Activated T-helper 1 cell treated with anti-CD3 and anti-CD28 coated beads, Interleukin-2, amount 50 U/mL, for 16 hours (primary cell): Measurements from ENCODE around the gene TRIM3.
A peak's percentile ranks its signal among the peaks of the same experiment; 100 is the strongest.
"Not testable (repeated sequence)": the region's sequence is repeated elsewhere in the genome, so short reads cannot be mapped to it uniquely, and the experiment has no call there.

Experiments
- DNase-seq, 2 donors: peaks; one replicate each; pipeline ENCODE4 v3.0.0-alpha.2; 2020; ENCODE audit warnings: low read depth in 1 of 2, low spot score in 1 of 2

Gene TRIM3

DNA sequence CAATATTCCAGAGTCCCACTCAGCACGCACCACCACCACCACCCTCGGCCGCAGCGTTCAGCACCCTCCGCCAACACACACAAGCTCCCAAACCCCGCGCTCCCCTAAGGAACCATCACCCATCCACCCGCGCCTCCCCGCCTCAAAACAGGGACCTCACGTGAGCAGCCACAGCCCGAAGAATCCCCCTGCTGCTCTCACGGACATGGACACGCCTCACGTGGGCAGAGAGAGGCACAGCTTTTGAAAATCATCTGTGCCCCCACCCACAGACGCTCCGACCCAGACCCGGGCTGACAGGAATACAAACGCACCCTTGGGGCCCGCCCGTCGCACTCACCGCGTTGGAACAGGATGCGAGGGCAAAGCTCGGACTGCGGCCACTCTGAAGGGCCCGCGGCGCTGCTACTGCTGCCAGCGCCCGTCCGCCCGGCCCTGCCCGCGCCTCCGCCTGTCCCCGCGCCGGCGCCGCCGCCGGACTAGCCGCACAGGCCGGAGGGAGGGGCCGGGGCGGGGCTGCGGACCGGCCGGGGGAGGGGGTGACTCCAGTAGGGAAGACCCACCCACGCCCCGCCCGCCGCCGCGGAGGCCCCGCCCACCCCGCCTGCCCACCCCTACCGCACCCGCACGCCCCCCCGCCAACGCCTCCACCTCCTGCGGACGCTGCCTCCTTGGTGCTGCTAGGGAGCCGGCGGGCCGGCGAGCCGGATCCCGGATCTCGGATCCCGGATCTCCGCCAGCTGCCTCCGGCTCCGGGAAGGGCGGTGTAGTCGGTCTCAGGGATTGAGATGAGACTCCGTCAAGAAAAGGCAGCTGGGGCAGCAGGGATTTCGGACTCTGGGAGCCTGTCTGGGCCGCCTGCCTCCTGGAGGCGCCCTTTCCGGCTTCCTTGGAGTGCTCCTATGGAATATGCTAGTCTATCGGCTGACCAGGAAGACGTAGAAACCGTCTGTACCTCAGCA, at the start of gene TRIM3:
Gene TRIM3, minus strand, starts transcription at position 491 of the 962 bp plus-strand sequence. CDS start 8,246 bp downstream, outside the sequence.
- peak; percentile 43 to 64 for DNase-seq

DNA sequence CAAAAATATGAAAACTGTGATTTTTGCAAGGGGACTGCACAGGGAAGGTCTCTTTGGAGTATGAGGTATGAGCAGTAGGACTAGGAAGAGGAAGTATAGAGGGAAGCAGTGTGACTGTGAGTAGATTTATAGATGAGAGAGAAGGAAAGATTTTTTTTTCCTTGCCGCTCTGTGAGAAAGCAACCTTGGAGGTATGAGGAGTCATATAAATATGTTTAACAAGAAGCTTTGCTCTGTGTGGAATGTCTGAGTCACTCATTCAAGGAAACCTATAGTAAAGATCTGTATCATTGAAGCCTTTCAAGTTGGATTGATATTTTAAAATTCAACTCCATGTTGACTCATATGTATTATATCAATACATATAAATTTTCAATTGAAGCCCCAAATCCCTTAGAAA, 49.5 kb upstream of the TRIM3 start:
- no peak for DNase-seq

DNA sequence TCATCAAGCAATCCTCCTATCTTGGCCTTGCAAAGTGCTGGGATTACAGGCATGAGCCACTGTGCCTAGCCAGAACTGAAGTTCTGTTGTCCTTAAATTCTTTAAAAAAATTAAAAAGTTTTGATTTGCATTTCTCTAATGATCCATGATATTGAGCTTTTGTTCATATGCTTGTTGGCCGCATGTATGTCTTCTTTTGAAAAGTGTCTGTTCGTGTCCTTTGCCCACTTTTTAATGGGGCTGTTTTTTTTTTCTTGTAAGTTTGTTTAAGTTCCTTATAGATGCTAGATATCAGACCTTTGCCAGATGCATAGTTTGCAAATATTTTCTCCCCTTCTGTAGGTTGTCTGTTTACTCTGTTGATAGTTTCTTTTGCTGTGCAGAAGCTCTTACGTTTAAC, 48.2 kb upstream of the TRIM3 start:
- DNase-seq: not testable (repeated sequence)

DNA sequence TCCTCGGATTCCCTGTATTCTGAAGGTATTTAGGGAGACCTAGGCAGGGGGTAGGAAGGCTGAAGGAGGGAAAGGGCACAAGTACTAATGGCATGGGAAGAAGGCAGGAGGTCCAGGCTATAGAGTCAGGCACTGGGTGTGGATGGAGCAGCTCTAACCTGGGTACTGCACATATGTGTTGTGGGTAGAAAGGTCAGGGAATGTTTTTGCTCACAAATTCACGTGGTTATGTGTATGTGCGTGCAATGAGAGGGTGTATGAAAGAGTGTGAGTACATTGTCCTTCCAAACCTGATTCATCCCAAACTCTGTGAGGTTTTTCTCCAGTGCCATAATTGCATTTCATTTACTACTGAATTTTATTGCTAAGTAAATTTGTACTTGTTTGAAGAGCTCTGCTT, 46.5 kb upstream of the TRIM3 start:
- DNase-seq: no peak

DNA sequence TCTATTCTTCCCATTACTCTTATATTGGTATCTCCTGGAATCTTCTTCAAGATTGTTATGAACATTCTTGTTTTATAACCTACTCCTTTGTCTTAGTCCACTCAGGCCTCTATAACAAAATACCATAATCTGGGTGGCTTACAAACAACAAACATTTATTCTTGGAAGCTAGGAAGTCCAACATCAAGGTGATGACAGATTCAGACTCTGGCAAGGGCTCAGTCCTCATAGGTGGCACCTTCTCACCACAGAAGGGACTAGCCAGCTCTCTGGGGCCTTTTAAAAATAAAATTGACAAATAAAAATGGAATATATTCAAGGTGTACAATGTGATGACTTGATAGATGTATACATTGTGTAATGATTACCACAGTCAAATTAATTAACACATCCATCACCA, 43.1 kb upstream of the TRIM3 start:
- DNase-seq: no peak

DNA sequence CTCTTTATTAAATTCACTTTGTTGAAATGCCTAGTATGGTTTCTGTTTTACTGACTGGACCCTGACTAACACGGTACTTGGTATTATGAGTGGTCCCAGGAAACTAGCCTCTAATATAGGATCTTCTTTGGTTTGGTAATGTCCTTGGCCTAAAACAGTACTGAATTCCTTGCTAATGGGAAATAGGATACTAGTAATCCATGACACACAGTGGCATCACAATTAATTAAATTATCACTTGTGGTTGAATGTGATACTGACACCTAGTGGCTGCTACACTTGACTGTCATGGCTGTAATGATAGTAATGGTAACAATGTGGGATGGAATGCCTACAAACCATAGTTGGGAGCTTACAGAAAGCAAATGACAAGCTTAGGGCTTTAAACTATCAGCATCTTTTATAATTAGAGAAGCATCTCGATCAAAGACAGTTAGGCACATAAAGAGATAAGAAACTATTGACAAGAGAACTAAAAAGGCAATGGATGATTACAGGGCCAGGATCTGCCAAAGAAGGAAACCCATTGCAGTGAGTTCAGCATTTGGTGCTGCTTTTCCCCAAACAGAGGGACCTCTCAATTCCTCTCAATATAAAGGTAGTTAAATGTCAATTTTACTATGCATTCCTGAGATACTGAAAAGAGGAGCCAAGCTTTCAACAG, 32.0 kb upstream of the TRIM3 start:
- no peak for DNase-seq

DNA sequence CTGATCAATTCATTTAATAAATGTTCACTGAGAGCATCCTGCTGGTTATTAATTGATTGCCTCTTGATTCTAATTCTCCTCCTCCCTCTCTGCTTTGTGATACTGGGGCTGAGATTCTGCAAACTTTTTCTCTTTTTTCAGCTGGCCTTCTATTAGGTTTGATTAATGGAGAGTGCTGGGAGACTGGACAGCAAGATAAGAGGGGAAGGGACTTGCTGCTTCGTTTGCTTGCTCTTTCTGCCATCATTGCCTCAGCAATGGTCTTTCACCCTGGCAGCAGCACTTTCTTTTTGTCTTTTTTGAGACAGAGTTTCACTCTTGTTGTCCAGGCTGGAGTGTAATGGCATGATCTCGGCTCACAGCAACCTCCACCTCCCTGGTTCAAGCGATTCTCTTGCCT, 30.4 kb upstream of the TRIM3 start:
- no peak for DNase-seq

DNA sequence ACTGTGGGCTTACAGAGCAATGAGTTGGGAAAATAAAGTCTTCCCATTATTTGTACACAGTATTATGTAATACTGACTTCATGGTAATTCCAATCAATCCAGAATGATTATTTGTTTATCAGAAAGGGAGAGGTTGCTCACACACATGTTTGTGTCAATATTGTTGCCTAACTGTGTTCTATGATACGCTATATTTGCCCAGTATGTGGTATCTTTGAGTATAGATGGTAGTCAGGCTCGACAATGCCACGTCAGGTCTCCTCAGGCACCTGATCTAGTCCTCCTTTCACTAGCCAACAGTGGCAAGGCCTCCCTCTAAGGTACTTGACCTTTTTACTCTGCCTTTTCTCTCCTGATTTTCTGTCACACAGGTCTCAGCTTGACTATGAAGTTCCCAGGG, 28.6 kb upstream of the TRIM3 start:
- no peak for DNase-seq

DNA sequence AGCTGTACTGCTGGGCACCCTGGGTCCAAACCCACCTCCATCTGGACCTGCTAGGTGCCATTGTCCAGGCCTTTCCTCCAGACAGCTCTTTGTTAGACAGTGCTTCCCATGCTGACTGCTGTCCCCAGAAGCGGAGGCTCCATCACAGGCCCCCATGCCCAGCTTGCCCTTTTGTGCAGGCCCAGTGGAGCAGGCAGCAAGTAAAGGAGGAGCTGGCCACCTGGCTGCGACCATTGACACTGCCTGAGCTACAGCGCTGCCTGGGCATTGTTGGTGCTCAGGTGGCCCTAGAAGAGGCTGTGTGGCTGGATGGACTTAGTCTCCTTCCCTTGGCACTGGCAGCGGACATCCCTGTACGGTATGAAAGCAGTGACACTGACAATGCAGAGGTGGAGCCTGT, 24.8 kb upstream of the TRIM3 start:
- DNase-seq: no peak

DNA sequence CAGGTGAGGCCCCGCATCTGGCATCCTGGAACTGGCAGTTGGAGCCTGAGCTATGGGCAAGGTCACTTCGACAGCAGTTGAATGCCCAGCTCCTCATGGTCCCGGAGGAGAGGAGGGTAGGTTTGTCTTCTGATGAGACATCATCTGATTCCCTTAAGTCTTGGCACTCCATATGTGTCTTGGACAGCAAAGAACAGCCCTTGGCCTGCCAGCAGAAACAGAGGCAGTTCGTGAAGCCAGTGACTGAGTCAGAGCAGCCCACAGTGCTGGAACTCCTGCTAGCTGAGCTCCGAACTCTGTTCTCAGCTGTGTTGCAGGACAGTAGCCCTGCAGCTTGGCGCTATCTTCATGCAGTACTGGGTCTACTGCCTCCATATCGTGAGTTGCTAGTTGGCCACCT, 24.4 kb upstream of the TRIM3 start:
- no peak for DNase-seq

DNA sequence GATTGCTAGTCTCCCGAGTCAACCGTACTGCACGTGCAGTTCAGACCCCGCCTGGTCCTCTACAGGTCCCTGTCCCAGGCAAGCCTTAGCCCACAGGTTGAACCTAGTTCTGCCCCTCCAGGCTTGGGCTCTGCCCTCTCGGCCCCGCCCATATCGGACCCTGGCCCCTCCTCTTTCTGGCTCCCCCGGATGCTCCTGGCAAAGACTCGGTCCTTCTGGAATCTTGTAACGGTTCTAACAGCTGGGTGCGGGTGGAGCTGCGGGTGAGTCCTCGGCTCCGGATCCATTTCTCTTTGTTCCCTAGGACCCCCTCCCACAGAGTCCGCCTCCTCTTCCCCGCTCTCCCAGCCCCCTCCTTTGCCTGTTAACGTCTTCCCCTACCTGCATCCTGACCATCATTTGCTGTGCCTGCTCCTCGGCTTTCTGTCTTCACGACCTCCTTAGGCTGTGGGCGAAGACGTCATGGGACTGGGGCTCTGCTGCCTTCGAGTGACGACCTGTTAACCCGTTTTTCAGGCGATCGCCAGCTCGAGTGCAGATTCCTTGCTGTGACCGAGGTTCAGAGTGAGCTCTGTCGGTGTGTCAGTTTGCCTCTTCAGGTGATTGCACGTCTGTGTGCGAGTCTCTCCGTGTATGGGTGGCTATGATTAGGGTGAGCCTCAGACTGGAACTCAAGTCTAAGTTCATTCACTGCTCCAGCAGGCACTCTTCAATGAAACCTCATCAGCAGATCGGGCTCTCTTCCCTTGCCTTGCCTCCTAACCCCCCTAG, 23.5 kb upstream of the TRIM3 start, which contains the start of gene DNHD1:
Gene DNHD1, plus strand, starts transcription at position 212 of the 771 bp plus-strand sequence. CDS start 936 bp downstream, outside the sequence.
- DNase-seq: no peak

DNA sequence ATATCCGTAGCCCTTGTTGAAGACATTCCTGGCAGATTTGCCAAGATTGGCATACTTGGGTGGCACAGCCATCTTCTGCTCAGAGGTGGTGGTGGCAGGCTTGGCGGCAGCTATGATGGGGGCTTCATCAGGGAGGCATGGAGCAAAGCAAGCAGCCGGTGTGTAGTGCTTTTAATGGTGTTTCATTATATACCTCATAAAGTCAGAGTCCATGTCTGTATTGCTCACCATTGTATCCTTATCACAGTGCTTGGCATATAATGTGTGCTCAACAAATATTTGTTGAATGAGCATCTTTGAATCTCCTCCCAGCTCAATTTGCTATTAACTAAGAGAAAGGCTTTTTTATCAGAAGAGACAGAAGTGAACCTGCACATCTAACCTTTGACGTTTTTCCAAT, 15.6 kb upstream of the TRIM3 start:
- no peak for DNase-seq

DNA sequence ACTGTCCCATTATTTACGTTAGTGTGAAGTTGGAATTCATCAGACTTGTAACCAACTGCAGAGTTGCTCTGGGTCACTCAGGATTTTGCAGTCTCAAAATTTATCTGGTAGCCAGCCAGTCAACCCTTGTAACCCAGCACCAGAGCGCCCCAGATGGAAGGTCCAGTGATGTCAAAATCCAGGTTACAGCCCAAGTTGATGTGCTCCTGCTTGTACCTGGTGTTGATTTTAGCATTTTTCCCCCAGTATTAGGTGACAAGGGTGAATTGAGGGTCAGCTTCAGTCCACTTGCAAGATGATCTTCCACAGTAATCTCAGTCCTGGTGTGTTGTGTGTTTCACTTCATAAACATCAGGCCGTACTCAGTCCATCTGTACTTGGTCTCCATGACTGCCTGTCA, 15.1 kb upstream of the TRIM3 start:
- DNase-seq: no peak

DNA sequence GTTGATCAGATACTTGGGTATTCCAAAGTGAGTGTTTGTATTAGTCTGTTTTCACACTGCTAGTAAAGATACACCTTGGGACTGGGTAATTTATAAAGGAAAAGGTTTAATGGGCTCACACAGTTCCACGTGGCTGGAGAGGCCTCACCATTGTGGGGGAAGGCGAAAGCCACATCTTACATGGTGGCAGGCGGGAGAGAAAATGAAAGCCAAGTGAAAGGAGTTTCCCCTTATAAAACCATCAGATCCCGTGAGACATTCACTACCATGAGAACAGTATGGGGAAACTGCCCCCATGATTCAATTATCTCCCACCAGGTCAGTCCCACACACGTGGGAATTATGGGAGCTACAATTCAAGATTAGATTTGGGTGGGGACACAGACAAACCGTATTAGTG, 14.6 kb upstream of the TRIM3 start:
- no peak for DNase-seq

DNA sequence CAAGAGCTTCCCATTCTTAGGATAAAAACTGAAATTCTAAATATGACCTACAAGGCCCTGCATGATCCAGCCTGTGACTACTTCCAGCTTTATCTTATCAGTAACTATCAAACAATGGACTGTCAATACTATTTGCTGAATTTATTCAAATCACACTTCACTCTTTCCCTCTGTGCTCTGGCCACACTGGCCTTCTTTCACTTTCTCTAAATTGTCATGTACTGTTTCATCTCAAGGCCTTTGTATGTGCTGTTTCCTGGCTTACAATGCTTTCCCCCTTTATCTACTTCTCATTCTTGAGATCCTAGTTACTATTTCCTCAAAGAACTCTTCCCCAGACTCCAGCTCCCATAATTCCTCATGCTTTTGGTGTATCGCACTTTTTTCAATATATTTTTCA, 13.2 kb upstream of the TRIM3 start:
- DNase-seq: no peak

DNA sequence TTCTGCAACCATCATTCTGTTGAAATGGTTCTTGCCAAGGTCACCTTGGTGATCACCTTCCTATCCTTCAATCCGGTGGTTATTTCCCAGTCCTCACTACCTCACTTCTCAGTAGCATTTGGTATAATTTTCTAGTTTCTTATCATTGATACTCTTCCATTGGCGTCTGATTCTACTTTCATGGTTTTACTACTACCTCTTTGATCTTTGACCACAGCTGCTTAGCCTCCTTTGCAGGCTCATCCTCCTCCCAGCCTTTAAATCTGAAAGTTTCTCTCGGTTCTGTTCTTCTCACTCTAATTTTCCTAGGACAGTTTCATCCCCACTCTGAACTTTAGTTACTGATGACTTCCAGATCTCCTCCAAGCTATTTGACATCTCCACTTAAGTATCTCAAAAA, 12.5 kb upstream of the TRIM3 start:
- DNase-seq: no peak

DNA sequence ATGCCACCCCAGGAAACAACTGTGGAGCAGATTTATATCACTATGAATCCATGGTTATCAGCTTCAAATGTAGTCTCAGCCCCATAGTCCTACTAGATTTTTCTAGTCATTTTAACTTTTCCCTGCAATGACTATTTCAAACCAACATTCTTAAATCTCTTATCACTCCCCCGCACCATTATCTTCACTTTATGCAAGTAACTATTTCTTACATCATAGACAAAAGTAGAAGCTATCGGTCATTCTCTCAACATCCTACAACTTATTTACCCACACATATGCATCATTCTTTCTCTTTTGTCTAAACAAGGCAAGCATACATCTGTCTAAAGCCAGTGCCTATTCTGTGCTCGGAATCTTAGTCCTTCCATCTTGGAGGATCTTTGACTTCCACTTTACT, 11.9 kb upstream of the TRIM3 start:
- no peak for DNase-seq

DNA sequence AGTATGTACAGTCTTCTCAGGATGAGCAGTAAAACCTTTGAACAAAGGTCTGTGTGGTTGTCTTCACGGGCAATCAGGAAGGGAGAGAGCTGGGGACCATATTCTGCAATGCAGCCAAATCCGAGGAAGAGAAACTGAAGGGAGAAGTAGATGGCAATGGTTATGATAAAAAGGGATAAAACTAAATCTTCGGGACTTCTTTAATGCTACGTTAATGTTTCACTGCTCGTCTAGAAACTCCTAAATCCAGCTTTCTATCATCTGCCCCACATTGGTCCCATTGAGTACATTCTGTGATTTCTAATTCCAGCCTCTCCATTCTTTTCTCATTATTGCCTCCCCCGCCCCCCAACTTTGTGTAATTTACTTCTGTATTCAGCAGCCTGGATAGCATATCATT, 9.3 kb upstream of the TRIM3 start:
- no peak for DNase-seq

DNA sequence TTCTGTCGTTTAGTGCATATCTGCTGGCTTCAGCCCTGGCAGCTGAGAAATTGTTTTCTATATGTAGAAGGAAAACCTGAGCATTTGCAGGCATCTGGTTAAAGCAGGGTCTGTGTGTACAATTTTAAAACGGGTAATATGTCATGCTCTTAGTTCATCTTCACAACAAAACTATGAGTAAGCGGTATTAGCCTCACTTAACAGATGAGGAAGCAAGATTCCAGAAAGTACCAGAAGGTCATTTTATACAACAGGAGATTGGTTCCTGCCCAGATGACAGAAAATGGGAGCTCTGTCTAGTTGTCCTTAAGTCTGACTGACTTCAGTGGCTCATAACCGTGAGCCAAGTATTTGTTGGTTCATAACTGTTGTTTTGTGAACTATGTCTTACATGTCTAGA, 8.7 kb upstream of the TRIM3 start:
- DNase-seq: no peak

DNA sequence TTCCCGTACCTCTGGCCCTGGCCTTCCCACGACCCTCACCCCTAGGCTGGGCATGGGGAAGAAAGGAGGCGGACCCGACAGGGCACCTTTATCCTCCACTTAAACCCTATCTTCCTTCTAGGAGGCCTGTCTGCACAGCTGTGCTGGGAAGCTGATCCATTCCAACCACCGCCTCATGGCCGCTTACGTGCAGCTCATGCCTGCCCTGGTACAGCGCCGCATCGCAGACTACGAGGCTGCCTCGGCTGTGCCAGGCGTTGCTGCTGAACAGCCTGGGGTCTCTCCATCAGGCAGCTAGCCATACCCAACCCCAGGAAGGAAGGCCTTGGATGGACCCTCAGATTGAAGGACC, 8.2 kb upstream of the TRIM3 start:
- no peak for DNase-seq

DNA sequence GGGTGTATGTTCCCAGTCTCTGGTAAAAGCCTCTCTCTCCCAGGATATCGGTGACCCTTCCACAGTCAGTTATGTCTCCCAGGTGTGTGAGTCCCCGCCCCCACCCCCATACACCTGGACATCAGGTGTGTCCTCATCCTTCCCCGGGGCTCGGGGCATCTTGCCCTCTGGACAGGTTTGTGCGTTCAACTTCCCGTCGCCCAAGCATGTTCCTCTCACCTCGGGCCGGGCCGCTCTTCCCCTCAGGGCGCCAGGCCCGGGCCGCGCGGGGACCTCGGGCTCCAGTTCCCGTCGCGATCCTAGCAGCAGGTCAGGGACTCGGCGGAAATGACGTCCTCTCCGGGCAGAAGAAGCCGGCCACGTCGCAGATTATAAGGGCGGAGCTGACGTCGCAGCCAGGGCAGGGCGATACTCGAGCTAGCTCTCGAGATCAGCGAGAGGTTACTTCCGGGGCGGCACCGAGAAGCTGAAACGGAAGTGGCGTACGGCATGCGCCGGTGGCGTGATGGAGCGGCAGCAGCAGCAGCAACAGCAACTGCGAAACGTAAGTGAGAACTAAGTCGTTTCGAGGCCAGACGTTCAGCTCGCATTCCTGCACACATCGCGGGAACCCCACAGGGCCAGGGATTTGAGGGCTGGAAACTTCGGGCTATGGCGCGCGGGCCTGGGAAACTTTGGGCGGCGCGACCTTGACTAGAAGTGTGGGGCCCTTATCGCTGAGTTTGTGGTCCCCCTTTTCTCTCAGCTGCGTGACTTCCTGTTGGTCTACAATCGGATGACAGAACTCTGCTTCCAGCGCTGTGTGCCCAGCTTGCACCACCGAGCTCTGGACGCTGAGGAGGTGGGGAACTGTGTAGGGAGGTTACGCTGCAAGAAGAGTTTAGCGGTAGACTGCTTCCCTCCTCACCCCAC, 7.5 kb upstream of the TRIM3 start, which contains the start of the genes ARFIP2 and TIMM10B:
Gene ARFIP2, minus strand, starts transcription at position 320 of the 912 bp plus-strand sequence. CDS start 910 bp downstream, outside the sequence.
Gene TIMM10B, plus strand, starts transcription at position 490 of the 912 bp plus-strand sequence. Its CDS starts 16 bp downstream, at position 506.
- DNase-seq: peak; percentile 94 to 96
